Smooth muscle cell of the umbilical artery (primary cell): ENCODE measurements around the gene SYNJ1. TPM values are rescaled to one million over a fixed set of nuclear protein-coding genes. Genes with fewer than 3 reads are reported as not detected.

Source experiments
- total RNA-seq: library from RNA; depleted of rRNA; stranded (reverse); fragments of >200 nt; gene quantifications from 2 replicates; pipeline ENCODE4 v1.2.3, GENCODE V29; 2014

The SYNJ1 gene
- 9.8 and 10.6 TPM in 2 replicates for total RNA-seq

DNA sequence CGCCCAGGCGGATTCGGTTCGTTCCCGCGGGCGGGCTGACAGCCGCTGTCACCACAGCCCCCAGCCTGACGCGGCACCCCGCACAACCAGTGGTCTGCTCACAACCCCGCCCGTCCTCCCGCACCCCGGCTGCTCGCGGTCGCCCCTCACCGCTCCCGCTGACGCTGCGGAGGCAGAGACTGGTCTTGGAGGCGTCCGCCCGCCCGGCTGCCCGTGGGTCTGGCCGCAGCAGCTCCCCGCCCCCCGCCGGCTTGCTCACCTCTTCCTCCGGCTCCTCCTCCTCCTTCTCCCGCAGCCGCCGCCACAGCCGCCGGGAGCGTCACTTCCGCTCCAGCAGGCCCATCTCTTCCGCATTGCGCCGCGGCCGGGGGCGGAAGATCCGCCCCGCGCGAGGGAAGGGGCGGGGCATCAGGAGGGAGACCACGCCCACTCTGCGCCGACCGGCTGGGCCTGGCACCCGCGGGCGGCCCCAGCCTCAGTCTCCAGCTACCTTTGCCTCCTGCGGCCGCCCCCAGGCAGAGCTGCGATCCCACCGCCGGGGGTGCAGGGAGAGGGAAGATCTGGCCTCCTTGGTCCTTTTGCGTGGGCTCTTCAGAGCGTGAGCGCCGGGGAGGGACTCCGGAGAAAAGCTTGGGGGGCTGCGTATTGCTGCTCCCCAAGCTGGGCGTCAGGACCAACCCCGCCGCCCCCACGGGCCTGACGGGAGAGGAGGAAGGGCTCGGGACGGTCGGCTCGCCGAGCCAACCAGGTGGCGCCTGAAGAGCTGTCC lies at the start of gene SYNJ1:
Gene SYNJ1 (minus strand): TSS at position 327 of the 769 bp plus-strand sequence. CDS start 1,118 bp downstream, outside the sequence.

GRCh38 chr21:32612075-32612998 lies 115.5 kb downstream of the SYNJ1 start, which contains the start of gene CFAP298:
Gene CFAP298, minus strand, starts transcription at chr21:32612377. Its CDS starts 134 bp downstream, at chr21:32612243.

DNA sequence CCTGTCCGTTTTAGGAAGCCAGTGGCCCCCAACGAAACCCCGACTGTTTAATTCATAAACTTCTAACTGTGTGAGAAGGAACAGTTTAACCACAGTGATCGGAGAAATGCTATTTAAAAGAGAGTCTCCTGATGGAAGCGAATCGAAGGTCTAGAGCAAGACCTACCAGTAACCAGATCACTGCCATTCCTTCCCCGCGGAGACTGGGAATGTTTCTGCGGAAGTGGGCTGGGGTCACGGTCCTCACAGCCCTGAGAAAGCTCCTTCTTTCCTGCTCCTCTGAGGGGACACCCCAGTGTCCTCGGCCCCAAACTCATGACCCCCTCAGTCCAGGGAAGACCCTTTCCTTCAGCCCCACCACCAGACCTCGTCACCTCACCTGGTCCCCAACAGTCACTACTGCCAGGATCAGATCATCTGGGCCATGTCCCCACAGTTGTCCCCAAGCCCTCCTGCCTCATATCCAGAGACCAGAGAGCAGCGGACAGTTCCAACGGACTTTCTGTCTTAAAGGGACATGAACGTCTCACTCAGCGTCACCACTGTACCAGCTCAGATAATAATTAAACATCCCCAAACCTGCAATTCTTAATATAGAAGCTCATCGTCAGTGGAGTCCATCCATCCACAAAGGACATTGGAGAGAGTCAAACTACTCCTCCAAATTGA lies 142.6 kb downstream of the SYNJ1 start, which contains the start of gene TCP10L:
Gene TCP10L (minus strand): TSS at position 482 of the 669 bp plus-strand sequence. CDS start 1,219 bp downstream, outside the sequence.

Other genes with a start within 250 kb of the SYNJ1 start
- gene TCP10L, start 142.5 kb downstream of the SYNJ1 start, total RNA-seq, result 0.46 and 0.59 TPM in 2 replicates
- 21.1 and 25.4 TPM in 2 replicates for gene CFAP298, start 115.6 kb downstream of the SYNJ1 start, total RNA-seq
- 25.2 and 32.5 TPM in 2 replicates for gene PAXBP1, start 43.7 kb upstream of the SYNJ1 start, total RNA-seq